HepG2 (cell line): Measurements from ENCODE around the gene ZNF276. TPM values are rescaled to one million over a fixed set of nuclear protein-coding genes. Genes with fewer than 3 reads are reported as not detected.
A peak's percentile ranks its signal among the peaks of the same experiment; 100 is the strongest.

Source experiments
- ARHGAP35 ChIP-seq: sonication (generic); formaldehyde crosslinking; IDR thresholded peaks from 2 replicates; pipeline ENCODE4 v1.9.0; 2022; ENCODE audit warnings: mild to moderate bottlenecking, inconsistent platforms, moderate library complexity, missing genetic modification reagents, borderline replicate concordance
- BHLHE40 ChIP-seq: IDR thresholded peaks from 2 replicates; pipeline ENCODE4 v1.6.1; 2011; ENCODE audit warnings: low read length, improper control_type of control experiment
- CHCHD3 ChIP-seq: sonication (generic); formaldehyde crosslinking; IDR thresholded peaks from 2 replicates; pipeline ENCODE4 v1.8.0; 2022; ENCODE audit warnings: mild to moderate bottlenecking, missing genetic modification reagents, moderate library complexity
- CHD2 ChIP-seq: IDR thresholded peaks from 2 replicates; pipeline ENCODE4 v1.6.1; 2011; ENCODE audit warnings: low read depth, low read length, improper control_type of control experiment
- HDAC6 ChIP-seq: fragments of 200-600 bp; sonication (generic); IDR thresholded peaks from 2 replicates; pipeline ENCODE4 v1.7.0; 2017; ENCODE audit warnings: mild to moderate bottlenecking, antibody characterized with exemption, low read length, low read depth
- HMGA1 ChIP-seq: sonication (generic); formaldehyde crosslinking; conservative IDR thresholded peaks from 2 replicates; pipeline ENCODE4 v1.4.0; 2020; ENCODE audit warnings: missing genetic modification reagents
- HMGXB3 ChIP-seq: sonication (generic); formaldehyde crosslinking; IDR thresholded peaks from 2 replicates; pipeline ENCODE4 v1.4.0; 2020; ENCODE audit warnings: missing genetic modification reagents, borderline replicate concordance
- HMGXB4 ChIP-seq, 2 experiments: sonication (generic) in 1 of 2; formaldehyde crosslinking in 1 of 2; IDR thresholded peaks; 2 replicates each; pipeline versions ENCODE4 v1.4.0 to v1.6.1; 2018 to 2020; ENCODE audit warnings: missing genetic modification reagents in 2 of 2, borderline replicate concordance in 1 of 2, low read depth in 1 of 2, mild to moderate bottlenecking in 1 of 2, missing biosample characterization in 1 of 2
- HNRNPUL1 ChIP-seq: fragments of 200-400 bp; formaldehyde crosslinking; IDR thresholded peaks from 2 replicates; pipeline ENCODE4 v1.6.1; 2017; ENCODE audit warnings: low read depth, mild to moderate bottlenecking, low read length, moderate library complexity
- NFE2L1 ChIP-seq: sonication (generic); formaldehyde crosslinking; IDR thresholded peaks from 2 replicates; pipeline ENCODE4 v1.4.0; 2020; ENCODE audit warnings: missing genetic modification reagents, mild to moderate bottlenecking, borderline replicate concordance
- PHF20 ChIP-seq: sonication (generic); formaldehyde crosslinking; IDR thresholded peaks from 2 replicates; pipeline ENCODE4 v1.5.0; 2020; ENCODE audit warnings: mild to moderate bottlenecking, missing genetic modification reagents
- SIN3A ChIP-seq: IDR thresholded peaks from 2 replicates; pipeline ENCODE4 v1.6.1; 2011; ENCODE audit warnings: low read depth, mild to moderate bottlenecking, control low read depth, low read length, borderline replicate concordance
- SIX4 ChIP-seq: sonication (generic); formaldehyde crosslinking; IDR thresholded peaks from 2 replicates; pipeline ENCODE4 v1.4.0; 2020; ENCODE audit warnings: missing genetic modification reagents
- SMAD9 ChIP-seq: sonication (generic); formaldehyde crosslinking; IDR thresholded peaks from 2 replicates; pipeline ENCODE4 v1.5.1; 2020; ENCODE audit warnings: mild to moderate bottlenecking, missing genetic modification reagents
- SMARCE1 ChIP-seq: fragments of 450-650 bp; IDR thresholded peaks from 2 replicates; pipeline ENCODE4 v1.6.1; 2017; ENCODE audit warnings: borderline replicate concordance
- WIZ ChIP-seq: sonication (generic); formaldehyde crosslinking; IDR thresholded peaks from 2 replicates; pipeline ENCODE4 v1.5.1; 2020; ENCODE audit warnings: mild to moderate bottlenecking, missing genetic modification reagents
- ZFP62 ChIP-seq: sonication (generic); formaldehyde crosslinking; IDR thresholded peaks from 2 replicates; pipeline ENCODE4 v1.4.0; 2020; ENCODE audit warnings: missing genetic modification reagents
- ZNF367 ChIP-seq: sonication (generic); formaldehyde crosslinking; IDR thresholded peaks from 2 replicates; pipeline ENCODE4 v1.4.0; 2020; ENCODE audit warnings: missing genetic modification reagents, borderline replicate concordance
- ZNF44 ChIP-seq: sonication (generic); formaldehyde crosslinking; IDR thresholded peaks from 2 replicates; pipeline ENCODE4 v1.5.1; 2020; ENCODE audit warnings: mild to moderate bottlenecking, missing genetic modification reagents
- ZNF619 ChIP-seq: sonication (generic); formaldehyde crosslinking; IDR thresholded peaks from 2 replicates; pipeline ENCODE4 v1.4.0; 2020; ENCODE audit warnings: mild to moderate bottlenecking, missing genetic modification reagents
- ZNF7 ChIP-seq: IDR thresholded peaks from 2 replicates; pipeline ENCODE4 v1.6.1; 2016; ENCODE audit warnings: missing biosample characterization, missing genetic modification reagents
- ZNF83 ChIP-seq: sonication (generic); formaldehyde crosslinking; IDR thresholded peaks from 2 replicates; pipeline ENCODE4 v1.4.0; 2020; ENCODE audit warnings: missing genetic modification reagents, mild to moderate bottlenecking, borderline replicate concordance
- polyA plus RNA-seq, 8 experiments: library from polyadenylated mRNA; depleted of rRNA in 3 of 8; stranded (reverse) in 7 of 8; unstranded in 1 of 8; fragments of >200 nt; fragmentation: Illumina TruSeq in 4 of 8; extraction: Trizol in 4 of 8; gene quantifications; 2 replicates each; pipeline versions ENCODE4 v1.2.1 to v1.2.3, GENCODE V29; 2011 to 2016; ENCODE audit warnings: low read depth in 4 of 8, missing spikeins in 1 of 8, mixed read lengths in 1 of 8; ENCODE audit not compliant: insufficient read depth in 1 of 8
- total RNA-seq, 5 experiments: library from RNA; depleted of rRNA; stranded (reverse); fragments of >200 nt; fragmentation: Illumina TruSeq; extraction: Trizol; gene quantifications; 2 replicates each; pipeline ENCODE4 v1.2.3, GENCODE V29; 2016; ENCODE audit warnings: low read depth in 1 of 5
- TF ChIP-seq, protein P1 (sequence below): sonication (generic); formaldehyde crosslinking; IDR thresholded peaks from 2 replicates; pipeline ENCODE4 v1.8.1; 2023; ENCODE audit warnings: missing genetic modification reagents, inconsistent platforms, borderline replicate concordance

The ZNF276 gene
- total and polyA plus RNA-seq, 2 of the 13 experiments (the other 11 are each of a cell fraction or from before 2014, with no cell fraction given): 17.7 to 18.0 TPM

DNA sequence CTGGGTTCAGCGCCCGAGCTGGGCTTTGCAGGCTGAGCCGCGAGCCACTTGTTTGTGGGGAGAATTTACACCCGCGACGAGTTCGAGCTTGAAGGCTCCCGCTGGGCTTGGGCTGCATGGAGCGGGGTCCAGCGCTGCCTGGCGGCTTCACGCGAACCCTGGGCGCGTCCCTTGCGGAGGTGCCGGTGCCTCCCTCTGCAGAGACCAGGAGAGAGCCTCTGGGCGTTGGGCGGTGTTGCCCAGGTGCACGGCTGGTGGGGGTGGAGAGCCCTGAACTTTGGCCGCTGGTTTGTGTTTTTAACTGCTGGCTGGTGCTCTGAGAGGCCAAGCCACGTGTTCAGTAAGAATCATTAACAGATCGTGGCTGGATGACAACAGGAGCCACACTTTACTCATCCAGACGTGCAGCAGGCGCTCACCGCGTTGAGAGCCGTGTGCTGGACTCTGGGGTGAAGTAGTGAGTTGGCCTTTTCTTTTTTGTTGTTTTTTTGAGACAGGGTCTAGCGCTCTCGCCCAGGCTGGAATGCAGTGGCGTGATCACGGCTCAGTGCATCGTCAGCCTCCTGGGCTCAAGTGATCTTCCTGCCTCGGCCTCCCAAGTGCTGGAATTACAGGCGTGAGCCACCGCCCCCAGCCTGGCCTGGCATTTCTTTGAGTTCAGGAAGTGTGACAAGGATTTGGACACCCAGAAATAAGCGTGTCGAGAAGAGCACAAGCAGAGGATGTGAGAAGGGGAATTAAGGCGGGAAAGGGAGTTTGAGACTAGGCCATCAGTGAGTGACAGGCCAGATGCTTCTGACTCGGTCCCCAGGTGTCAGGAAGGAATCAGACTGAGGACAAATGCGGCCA is 34.0 kb upstream of the ZNF276 start (continued):
- TF ChIP-seq CHD2 (peak; percentile 70), PHF20 (CRISPR knock-in tag) (peak; percentile 74; the same call in 1 of the 2 replicates), ZFP62 (0 out of 2 replicates have a peak, but pooled peaks have one; percentile 69), SIX4 (CRISPR knock-in tag) (0 out of 2 replicates have a peak, but pooled peaks have one; percentile 41), SIN3A (peak; percentile 97), SMARCE1 (no peak), SMAD9 (peak; percentile 98), HDAC6 (no peak), ZNF44 (peak; percentile 99), ZNF619 (CRISPR knock-in tag) (peak; percentile 91; the same call in 1 of the 2 replicates), ZNF7 (peak; percentile 87), NFE2L1 (CRISPR knock-in tag) (no peak), CHCHD3 (0 out of 2 replicates have a peak, but pooled peaks have one; percentile 17), ZNF367 (CRISPR knock-in tag) (peak; percentile 97), HNRNPUL1 (no peak), WIZ (CRISPR knock-in tag) (peak; percentile 98), HMGXB4 (CRISPR knock-in tag; IDR thresholded peaks at IDR 0.05; ENCODE audit: borderline replicate concordance in 1 of 2, low read depth in 1 of 2) (peak; percentile 90 to 92; a peak in 3 of 4 replicates), ARHGAP35 (CRISPR knock-in tag) (peak; percentile 89), HMGXB3 (peak; percentile 86), ZNF83 (CRISPR knock-in tag) (no peak), BHLHE40 (peak; percentile 91), HMGA1 (CRISPR knock-in tag) (no peak)
- TF ChIP-seq, protein P1, sequence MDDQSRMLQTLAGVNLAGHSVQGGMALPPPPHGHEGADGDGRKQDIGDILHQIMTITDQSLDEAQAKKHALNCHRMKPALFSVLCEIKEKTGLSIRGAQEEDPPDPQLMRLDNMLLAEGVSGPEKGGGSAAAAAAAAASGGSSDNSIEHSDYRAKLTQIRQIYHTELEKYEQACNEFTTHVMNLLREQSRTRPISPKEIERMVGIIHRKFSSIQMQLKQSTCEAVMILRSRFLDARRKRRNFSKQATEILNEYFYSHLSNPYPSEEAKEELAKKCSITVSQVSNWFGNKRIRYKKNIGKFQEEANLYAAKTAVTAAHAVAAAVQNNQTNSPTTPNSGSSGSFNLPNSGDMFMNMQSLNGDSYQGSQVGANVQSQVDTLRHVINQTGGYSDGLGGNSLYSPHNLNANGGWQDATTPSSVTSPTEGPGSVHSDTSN: peak; percentile 84
